GM19239 (cell line): ENCODE measurements around the gene PRICKLE2.

Experiments
- DNase-seq: peaks from one replicate; pipeline ENCODE4 v3.0.0; 2011; ENCODE audit warnings: low spot score; ENCODE audit not compliant: insufficient read length
- FAIRE-seq: peaks from 2 replicates; lab custom pipeline; 2011; peaks lifted over from hg19 to GRCh38; lab: Jason Lieb, UNC

The PRICKLE2 gene

DNA sequence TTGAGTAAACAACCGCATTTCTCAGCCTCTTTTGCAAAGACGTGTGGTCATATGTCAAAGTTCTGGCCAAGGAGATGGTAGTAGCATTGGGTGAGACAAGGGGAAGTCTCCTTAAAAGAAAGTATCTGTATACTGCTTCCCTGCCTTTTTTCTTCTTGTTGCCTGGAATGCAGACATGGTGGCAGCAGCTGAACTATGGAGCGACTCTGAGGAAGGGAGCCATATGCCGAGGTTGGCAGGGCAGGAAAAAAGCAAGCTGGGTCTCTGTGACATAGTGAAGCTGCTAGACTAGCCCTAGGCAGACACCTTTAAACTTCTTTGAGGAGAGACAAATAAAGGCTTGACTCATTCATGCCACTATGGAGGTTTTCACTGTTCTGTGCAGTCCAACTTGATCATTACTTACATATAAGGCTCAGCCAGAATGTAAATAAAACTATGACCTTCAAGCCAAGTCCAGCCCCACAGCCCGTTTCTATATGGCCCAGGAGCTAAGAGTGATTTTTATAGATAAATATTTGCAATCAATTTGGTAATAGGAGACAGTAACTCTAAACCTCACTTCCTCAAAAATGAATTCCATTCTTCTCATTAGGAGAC is 30.6 kb upstream of the PRICKLE2 start:
- FAIRE-seq = no peak

DNA sequence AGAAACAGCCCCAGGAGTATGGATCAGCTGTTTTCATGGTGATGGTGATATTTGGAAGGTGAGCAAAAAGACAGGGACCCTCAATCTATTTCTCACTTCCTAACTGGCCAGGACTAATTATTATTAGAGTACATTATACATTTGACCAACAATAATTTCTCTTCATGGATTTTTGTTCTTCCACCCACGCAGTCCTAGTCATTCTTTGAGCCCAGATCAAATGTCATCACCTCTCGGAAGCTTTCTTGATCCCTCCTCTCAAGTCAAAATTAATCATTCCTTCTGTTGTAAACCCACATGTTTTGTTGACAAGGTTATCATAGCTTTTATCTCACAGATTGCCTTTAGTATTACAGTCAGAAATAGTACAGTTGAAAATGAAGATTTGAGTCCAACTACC is 29.2 kb upstream of the PRICKLE2 start:
- DNase-seq (no peak), FAIRE-seq (no peak)

More for the DNA sequence above, 30.6 kb upstream of the PRICKLE2 start:
- no peak for DNase-seq

GRCh38 chr3:64253689-64254088 is 28.4 kb upstream of the PRICKLE2 start:
- FAIRE-seq = no peak
- no peak for DNase-seq

DNA sequence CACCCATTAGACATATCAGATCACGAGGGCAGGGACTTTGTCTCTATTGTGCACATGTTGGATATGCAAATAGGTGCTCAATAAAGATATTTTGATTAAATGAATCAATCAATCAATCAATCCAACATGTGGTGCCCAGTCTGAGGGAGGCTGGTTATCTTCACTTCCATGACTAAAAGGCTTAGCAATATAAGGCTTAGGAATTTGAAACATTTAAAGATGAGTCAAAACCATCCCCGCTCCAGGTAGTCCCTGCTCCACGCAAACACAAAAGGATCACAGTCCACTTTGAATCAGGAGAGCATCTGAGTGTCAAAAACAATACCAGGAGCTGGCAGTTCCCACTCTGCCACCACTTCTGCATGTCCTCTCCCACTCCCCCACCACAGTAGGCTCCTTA is 25.8 kb upstream of the PRICKLE2 start:
- DNase-seq (no peak), FAIRE-seq (no peak)

DNA sequence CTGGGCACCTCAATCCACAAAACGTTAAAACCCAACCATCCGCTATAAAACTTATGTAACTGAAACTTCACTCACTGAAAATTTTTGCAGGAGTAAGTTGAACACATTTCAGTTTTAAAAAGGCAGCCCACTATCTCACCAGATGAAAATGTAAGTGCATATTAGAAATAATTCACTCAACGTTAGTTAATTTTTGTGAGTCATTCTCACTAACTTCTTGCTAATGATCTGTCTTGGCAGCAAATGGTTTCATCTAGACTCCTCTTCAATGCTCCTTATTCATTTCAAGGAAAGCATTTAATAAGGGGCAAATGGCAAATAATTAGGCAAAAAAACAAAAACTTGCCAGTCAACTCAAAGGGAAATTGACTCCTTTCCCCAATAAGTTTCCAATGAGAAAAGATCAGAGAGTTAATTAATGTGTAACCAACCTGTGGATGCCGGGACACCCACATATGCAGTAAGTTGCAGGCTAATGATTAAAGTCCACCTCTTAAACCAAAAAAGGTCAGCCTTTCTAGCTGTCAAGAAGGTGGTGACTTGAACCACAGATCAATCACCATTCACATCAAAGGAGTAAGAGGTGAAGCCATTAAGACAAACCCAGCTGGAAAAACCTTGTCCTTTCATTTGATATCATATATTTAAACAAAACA is 22.9 kb upstream of the PRICKLE2 start:
- no peak for FAIRE-seq

GRCh38 chr3:64244011-64244942 is 19.0 kb upstream of the PRICKLE2 start:
- FAIRE-seq (no peak), DNase-seq (no peak)

More for the DNA sequence above, 22.9 kb upstream of the PRICKLE2 start:
- no peak for DNase-seq

- FAIRE-seq (no peak), DNase-seq (no peak)
These were observed 17.2 kb upstream of the PRICKLE2 start for GRCh38 chr3:64242435-64242834.

GRCh38 chr3:64240959-64241358 is 15.7 kb upstream of the PRICKLE2 start:
- FAIRE-seq = no peak
- DNase-seq = no peak

DNA sequence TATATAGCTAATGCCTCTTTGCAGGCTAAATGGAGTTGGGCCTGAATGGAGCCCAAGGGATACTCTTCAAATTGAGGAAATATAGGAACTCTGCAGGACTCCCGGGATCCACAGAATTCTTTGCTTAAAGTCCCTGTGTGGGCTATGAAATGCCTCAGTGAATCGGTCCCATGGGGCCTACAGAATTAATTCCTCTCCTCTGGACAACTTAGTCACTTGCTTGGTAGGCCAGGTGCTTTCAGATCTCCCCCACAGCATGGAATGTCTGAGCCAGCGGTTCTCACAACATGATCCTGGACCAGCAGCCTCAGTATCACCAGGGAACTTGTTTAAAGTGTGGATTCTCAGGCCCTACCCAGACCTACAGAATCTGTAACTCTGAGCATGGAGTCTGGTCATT is 15.1 kb upstream of the PRICKLE2 start:
- DNase-seq (no peak), FAIRE-seq (no peak)

DNA sequence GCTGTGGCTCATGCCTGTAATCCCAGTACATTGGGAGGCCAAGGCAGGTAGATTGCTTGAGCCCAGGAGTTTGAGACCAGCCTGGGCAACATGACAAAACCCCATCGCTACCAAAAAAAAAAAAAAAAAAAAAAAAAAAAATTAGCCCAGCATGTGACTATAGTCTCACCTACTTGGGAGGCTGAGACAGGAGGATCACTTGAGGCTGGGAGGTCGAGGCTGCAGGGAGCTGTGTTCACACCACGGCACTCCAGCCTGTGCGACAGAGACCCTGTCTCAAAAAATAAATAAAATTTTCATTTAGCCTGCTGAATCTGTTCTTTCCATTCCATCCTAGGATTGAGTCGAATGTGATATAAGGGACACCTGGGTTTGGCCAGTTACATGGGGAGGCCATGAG is 14.6 kb upstream of the PRICKLE2 start:
- DNase-seq = no peak
- no peak for FAIRE-seq

- FAIRE-seq (no peak), DNase-seq (no peak)
These were observed 13.9 kb upstream of the PRICKLE2 start for GRCh38 chr3:64238971-64239667.

GRCh38 chr3:64237083-64237482 is 11.8 kb upstream of the PRICKLE2 start:
- DNase-seq = no peak
- no peak for FAIRE-seq

GRCh38 chr3:64235605-64236004 is 10.3 kb upstream of the PRICKLE2 start:
- FAIRE-seq = no peak
- DNase-seq = no peak

GRCh38 chr3:64234571-64234970 is 9.3 kb upstream of the PRICKLE2 start:
- FAIRE-seq (no peak), DNase-seq (no peak)

DNA sequence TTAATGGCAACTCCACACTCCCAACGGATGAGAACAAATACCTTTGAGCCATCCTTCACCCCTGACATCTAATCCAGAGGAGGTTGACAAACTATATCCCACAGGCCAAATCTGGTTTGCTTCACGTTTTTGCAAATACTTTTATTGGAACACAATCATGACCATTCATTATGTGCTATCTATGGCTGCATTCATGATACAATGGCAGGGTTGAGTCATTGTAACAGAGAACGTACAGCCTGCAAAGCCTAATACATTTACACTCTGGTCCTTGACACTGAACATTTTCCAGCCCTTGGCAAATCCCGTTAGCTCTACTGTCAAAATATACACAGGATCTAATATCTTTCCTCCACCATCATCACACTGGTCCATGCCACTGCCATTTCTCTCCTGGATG is 7.6 kb upstream of the PRICKLE2 start:
- no peak for FAIRE-seq
- no peak for DNase-seq

DNA sequence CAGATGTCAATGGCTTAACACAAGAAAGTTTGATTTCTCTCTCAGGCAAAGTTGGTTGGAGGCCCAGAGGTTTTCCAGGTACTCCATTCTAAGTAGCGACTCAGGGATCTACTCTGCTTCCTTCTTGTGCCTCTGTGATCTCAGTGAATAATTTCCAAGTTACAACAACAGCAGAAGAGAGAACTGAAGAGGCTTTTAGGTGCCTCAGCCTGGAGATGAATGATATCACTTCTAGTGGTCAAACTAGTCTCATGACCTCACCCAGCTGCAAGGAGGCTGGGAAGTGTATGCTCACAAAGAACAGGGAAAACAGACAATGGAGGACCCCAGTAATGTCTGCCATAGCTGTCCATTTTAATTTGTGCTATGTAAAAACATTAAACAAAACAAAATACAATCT is 4.6 kb upstream of the PRICKLE2 start:
- DNase-seq (no peak), FAIRE-seq (no peak)

- no peak for FAIRE-seq
- no peak for DNase-seq
These were observed 2.8 kb upstream of the PRICKLE2 start for GRCh38 chr3:64228110-64228509.

- FAIRE-seq (no peak), DNase-seq (no peak)
These were observed 1.5 kb upstream of the PRICKLE2 start for GRCh38 chr3:64226730-64227129.

DNA sequence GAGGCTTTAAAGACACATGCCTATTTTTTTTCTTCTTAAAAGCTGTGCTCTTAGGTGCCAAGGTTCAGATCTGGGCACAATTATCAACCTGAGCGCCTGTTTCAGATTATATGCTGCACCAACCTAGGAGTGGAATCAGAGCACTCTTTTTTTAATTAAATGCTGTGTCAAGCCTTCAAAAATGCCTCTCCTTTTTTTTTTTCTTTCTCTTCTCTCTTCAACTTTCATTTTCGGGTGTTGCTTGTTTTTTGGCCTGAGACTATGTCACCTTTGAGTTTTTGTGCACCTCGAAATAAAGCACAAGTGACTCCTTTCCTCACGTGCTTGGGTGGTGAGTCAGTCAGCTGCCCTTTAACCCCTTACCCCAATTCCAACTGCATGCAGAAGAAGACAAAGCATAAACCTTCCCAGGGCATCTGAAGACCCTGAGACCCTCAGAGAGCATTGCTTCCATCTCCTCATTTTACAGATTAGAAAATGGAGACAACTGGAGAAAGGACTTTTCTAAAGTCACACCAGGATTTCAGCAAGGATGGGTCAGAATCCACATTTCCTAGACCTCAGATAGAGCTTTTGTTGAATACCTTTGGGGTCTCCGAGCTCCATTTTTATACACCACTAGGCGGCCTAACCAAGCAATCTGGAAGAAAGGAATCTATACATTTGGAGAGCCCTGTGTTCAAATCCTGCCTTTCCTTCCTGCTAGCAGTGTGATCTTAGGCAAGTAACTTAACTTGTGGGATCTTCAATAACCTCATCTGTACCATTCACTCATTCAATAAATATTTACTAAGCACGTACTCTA is 631 bp upstream of the PRICKLE2 start:
- no peak for DNase-seq
- FAIRE-seq = no peak
